Neutrophil (primary cell): ENCODE results near the gene NEO1.

Source experiments
- H3K27ac ChIP-seq: fragments of 200-600 bp; sonication (generic); 2 replicates; pipeline ENCODE4 v1.5.1; 2016; ENCODE audit warnings: mild to moderate bottlenecking, moderate library complexity
- H3K27me3 ChIP-seq: fragments of 200-600 bp; sonication (generic); 2 replicates; pipeline ENCODE4 v1.6.0; 2016; ENCODE audit warnings: mild to moderate bottlenecking
- H3K36me3 ChIP-seq: fragments of 200-600 bp; sonication (generic); 2 replicates; pipeline ENCODE4 v1.5.1; 2017
- H3K4me1 ChIP-seq, 2 experiments: fragments of 200-600 bp in 1 of 2; sonication (generic) in 1 of 2; 1 replicate in 1 of 2; 2 replicates in 1 of 2; pipeline versions ENCODE4 v1.5.1 to v1.6.1; 2013 to 2016; ENCODE audit warnings: low read depth in 1 of 2, low read length in 1 of 2, mild to moderate bottlenecking in 1 of 2, moderate library complexity in 1 of 2; ENCODE audit not compliant: control insufficient read depth in 1 of 2, insufficient read depth in 1 of 2
- H3K4me3 ChIP-seq, 2 experiments: fragments of 200-600 bp in 1 of 2; sonication (generic) in 1 of 2; 1 replicate in 1 of 2; 2 replicates in 1 of 2; pipeline ENCODE4 v1.5.1; 2013 to 2016; ENCODE audit warnings: low read depth in 1 of 2, low read length in 1 of 2, mild to moderate bottlenecking in 1 of 2, moderate library complexity in 1 of 2
- H3K9me3 ChIP-seq: fragments of 200-600 bp; sonication (generic); 2 replicates; pipeline ENCODE4 v1.5.1; 2016
- TF ChIP-seq, protein P1 (sequence below): fragments of 200-600 bp; sonication (generic); IDR thresholded peaks from 2 replicates; pipeline ENCODE4 v1.5.1; 2016; ENCODE audit warnings: antibody characterized with exemption

NEO1 gene

DNA sequence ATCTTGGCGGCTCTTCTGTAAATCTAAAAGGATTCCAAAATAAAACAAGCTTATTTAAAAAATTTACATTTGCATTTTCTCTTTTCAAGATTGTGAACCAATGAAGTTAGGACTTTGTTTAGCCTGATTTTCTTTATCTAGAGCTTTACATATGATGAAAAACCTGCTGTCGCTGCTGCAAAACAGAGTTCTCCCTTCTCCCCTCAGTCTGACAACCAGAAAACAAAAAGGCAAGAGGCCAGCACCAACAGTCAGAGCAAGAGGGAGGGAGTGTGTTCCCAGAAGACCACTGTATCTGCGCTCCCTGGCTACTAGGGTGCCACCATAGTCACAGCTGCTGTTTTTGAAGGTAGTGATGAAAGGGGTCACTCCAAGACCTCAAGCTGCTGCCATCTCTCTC, 33.1 kb upstream of the NEO1 start:
- H3K27me3 ChIP-seq = peaks cover 54% of the 10 kb centered on the region
- H3K36me3 ChIP-seq = no peaks in the 10 kb centered on the region
- TF ChIP-seq, protein P1, sequence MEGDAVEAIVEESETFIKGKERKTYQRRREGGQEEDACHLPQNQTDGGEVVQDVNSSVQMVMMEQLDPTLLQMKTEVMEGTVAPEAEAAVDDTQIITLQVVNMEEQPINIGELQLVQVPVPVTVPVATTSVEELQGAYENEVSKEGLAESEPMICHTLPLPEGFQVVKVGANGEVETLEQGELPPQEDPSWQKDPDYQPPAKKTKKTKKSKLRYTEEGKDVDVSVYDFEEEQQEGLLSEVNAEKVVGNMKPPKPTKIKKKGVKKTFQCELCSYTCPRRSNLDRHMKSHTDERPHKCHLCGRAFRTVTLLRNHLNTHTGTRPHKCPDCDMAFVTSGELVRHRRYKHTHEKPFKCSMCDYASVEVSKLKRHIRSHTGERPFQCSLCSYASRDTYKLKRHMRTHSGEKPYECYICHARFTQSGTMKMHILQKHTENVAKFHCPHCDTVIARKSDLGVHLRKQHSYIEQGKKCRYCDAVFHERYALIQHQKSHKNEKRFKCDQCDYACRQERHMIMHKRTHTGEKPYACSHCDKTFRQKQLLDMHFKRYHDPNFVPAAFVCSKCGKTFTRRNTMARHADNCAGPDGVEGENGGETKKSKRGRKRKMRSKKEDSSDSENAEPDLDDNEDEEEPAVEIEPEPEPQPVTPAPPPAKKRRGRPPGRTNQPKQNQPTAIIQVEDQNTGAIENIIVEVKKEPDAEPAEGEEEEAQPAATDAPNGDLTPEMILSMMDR = no peak
- no peaks in the 10 kb centered on the region for H3K9me3 ChIP-seq
- H3K4me1 ChIP-seq = no peaks in the 10 kb centered on the region
- no peak overlapping the region for H3K4me3 ChIP-seq
- no peak overlapping the region for H3K27ac ChIP-seq

- H3K9me3 ChIP-seq = no peaks in the 10 kb centered on the region
- TF ChIP-seq, protein P1 = no peak
- no peaks in the 10 kb centered on the region for H3K36me3 ChIP-seq
- H3K4me1 ChIP-seq = no peaks in the 10 kb centered on the region
- peaks cover 59% of the 10 kb centered on the region for H3K27me3 ChIP-seq
- no peak overlapping the region for H3K27ac ChIP-seq
- no peak overlapping the region for H3K4me3 ChIP-seq
Observed at GRCh38 chr15:73019601-73020146, 32.6 kb upstream of the NEO1 start.

DNA sequence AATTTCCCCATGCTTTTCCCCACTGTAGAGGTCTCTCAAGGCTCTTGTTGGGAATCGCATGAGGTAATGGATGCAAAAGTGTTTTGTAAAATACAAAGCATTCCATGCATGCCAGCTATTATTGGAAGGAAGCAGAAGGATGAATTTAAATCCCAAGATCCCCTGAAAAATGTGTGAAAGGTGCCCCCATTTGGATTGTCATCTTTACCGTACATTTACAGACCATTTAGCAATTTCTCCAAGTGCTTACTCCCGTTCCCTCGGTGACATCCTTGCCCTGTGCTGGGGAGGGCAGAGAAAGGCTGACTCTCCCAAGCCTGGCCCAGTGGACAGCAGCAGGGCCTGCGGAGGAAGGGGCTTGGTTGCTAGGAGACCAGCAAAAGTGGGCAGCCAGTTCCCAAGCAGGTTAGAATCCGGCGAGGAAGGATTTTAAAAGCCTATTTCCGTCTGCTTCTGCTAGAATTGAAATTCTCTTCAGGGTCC, 31.1 kb upstream of the NEO1 start:
- H3K27ac ChIP-seq = no peak overlapping the region
- H3K9me3 ChIP-seq = no peaks in the 10 kb centered on the region
- peaks cover 59% of the 10 kb centered on the region for H3K27me3 ChIP-seq
- TF ChIP-seq, protein P1 = no peak
- no peak overlapping the region for H3K4me3 ChIP-seq
- H3K36me3 ChIP-seq = no peaks in the 10 kb centered on the region
- H3K4me1 ChIP-seq = no peaks in the 10 kb centered on the region

GRCh38 chr15:73022161-73022560, 30.1 kb upstream of the NEO1 start:
- Histone ChIP-seq H3K4me3 (no peak overlapping the region), H3K4me1 (no peaks in the 10 kb centered on the region), H3K9me3 (no peaks in the 10 kb centered on the region), H3K27me3 (peaks cover 66% of the 10 kb centered on the region), H3K36me3 (no peaks in the 10 kb centered on the region), H3K27ac (no peak overlapping the region)
- TF ChIP-seq, protein P1 = no peak

GRCh38 chr15:73023071-73023470, 29.2 kb upstream of the NEO1 start:
- Histone ChIP-seq H3K27me3 (peaks cover 71% of the 10 kb centered on the region), H3K4me3 (no peak overlapping the region), H3K9me3 (no peaks in the 10 kb centered on the region), H3K36me3 (no peaks in the 10 kb centered on the region), H3K4me1 (no peaks in the 10 kb centered on the region), H3K27ac (no peak overlapping the region)
- TF ChIP-seq, protein P1 = no peak
